Stomach (tissue), 4 donors: ENCODE measurements around the gene COL6A3.

Experiments used
- EP300 ChIP-seq: sonication (generic); formaldehyde crosslinking; IDR thresholded peaks from one replicate; pipeline ENCODE4 v1.6.1; 2017; ENCODE audit warnings: antibody characterized with exemption
- POLR2A ChIP-seq, 4 donors: fragments of 450-650 bp; IDR thresholded peaks; one replicate each; pipeline ENCODE4 v1.6.1; 2016; ENCODE audit warnings: antibody characterized with exemption in 4 of 4, control low read depth in 2 of 4, mild to moderate bottlenecking in 1 of 4, moderate library complexity in 1 of 4
- POLR2AphosphoS5 ChIP-seq, 3 donors: sonication (generic); formaldehyde crosslinking; IDR thresholded peaks; one replicate each; pipeline ENCODE4 v1.6.1; 2016; ENCODE audit warnings: antibody characterized with exemption in 3 of 3
- TF ChIP-seq, protein P1 (sequence below), 7 experiments: fragments of 450-650 bp in 4 of 7; fragments of 200-600 bp in 3 of 7; sonication (generic) in 3 of 7; IDR thresholded peaks; one replicate each; pipeline ENCODE4 v1.5.1; 2016 to 2019; ENCODE audit warnings: antibody characterized with exemption in 7 of 7, control low read depth in 2 of 7, mild to moderate bottlenecking in 1 of 7

GRCh38 chr2:237412646-237412987 lies 1.3 kb downstream of the COL6A3 start:
- TF ChIP-seq, protein P1, sequence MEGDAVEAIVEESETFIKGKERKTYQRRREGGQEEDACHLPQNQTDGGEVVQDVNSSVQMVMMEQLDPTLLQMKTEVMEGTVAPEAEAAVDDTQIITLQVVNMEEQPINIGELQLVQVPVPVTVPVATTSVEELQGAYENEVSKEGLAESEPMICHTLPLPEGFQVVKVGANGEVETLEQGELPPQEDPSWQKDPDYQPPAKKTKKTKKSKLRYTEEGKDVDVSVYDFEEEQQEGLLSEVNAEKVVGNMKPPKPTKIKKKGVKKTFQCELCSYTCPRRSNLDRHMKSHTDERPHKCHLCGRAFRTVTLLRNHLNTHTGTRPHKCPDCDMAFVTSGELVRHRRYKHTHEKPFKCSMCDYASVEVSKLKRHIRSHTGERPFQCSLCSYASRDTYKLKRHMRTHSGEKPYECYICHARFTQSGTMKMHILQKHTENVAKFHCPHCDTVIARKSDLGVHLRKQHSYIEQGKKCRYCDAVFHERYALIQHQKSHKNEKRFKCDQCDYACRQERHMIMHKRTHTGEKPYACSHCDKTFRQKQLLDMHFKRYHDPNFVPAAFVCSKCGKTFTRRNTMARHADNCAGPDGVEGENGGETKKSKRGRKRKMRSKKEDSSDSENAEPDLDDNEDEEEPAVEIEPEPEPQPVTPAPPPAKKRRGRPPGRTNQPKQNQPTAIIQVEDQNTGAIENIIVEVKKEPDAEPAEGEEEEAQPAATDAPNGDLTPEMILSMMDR (IDR thresholded peaks at IDR 0.05), result no peak
- no peak for TF ChIP-seq POLR2A (IDR thresholded peaks at IDR 0.05)
- TF ChIP-seq POLR2AphosphoS5 (IDR thresholded peaks at IDR 0.05), result no peak
- TF ChIP-seq EP300, result no peak
